ENCODE results near the gene KCNMA1. TPM values are rescaled to one million over a fixed set of nuclear protein-coding genes. Genes with fewer than 3 reads are reported as not detected.

Gene KCNMA1
- total RNA-seq, 3 donors from 2014 or later (not counting 1 experiment from before 2014, with no cell fraction given): 0.40 to 1.8 (median 0.63) TPM

DNA sequence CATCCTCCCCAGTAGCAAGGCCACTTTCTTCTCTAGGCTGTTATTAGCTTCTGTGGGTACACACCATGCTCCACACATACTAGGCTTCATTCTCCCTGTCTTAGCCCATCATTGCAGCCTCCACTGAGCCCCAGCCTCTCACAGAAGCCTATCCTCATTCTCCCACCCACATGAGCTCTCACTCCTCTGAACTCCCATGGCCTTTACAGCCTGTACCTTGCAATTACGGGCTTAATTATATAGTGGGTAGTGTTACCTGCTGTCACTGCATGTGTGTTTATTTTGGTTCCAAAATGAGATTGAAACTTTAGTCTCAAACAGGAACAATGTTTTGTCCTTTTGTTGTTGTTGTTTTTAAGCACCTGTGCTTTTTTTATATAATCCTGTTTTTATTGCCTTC lies 460.0 kb downstream of the KCNMA1 start:
- Histone ChIP-seq H3K4me1 (ENCODE audit: control insufficient read depth, insufficient read depth, low read length) (no peaks in the 10 kb centered on the region), H3K27ac (ENCODE audit: low read length) (no peak overlapping the region), H3K27me3 (ENCODE audit: control insufficient read depth, insufficient read depth, low read length) (peaks cover 3% of the 10 kb centered on the region), H3K4me3 (ENCODE audit: low read length) (no peak overlapping the region), H3K9me3 (ENCODE audit: control insufficient read depth, insufficient read depth, low read length) (no peaks in the 10 kb centered on the region), H3K36me3 (ENCODE audit: control insufficient read depth, insufficient read depth, low read length) (no peaks in the 10 kb centered on the region)
- Mint-ChIP-seq H3K27me3 (ENCODE audit: low read depth in 2 of 2) (peaks cover 11 to 13% of the 10 kb centered on the region in 2 donors), H3K4me3 (no peak overlapping the region), H3K36me3 (no peaks in the 10 kb centered on the region), H3K9me3 (no peaks in the 10 kb centered on the region), H3K4me1 (no peaks in the 10 kb centered on the region), H3K27ac (no peak overlapping the region)
- intact Hi-C loops (cut with micrococcal nuclease): no loop called here
- TF ChIP-seq, protein P1, sequence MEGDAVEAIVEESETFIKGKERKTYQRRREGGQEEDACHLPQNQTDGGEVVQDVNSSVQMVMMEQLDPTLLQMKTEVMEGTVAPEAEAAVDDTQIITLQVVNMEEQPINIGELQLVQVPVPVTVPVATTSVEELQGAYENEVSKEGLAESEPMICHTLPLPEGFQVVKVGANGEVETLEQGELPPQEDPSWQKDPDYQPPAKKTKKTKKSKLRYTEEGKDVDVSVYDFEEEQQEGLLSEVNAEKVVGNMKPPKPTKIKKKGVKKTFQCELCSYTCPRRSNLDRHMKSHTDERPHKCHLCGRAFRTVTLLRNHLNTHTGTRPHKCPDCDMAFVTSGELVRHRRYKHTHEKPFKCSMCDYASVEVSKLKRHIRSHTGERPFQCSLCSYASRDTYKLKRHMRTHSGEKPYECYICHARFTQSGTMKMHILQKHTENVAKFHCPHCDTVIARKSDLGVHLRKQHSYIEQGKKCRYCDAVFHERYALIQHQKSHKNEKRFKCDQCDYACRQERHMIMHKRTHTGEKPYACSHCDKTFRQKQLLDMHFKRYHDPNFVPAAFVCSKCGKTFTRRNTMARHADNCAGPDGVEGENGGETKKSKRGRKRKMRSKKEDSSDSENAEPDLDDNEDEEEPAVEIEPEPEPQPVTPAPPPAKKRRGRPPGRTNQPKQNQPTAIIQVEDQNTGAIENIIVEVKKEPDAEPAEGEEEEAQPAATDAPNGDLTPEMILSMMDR (IDR thresholded peaks at IDR 0.05): no peak
- ATAC-seq (no peak), DNase-seq (no peak)
- WGBS (ENCODE audit: insufficient coverage): no CpG with 5 or more reads among the region's 1 CpG

DNA sequence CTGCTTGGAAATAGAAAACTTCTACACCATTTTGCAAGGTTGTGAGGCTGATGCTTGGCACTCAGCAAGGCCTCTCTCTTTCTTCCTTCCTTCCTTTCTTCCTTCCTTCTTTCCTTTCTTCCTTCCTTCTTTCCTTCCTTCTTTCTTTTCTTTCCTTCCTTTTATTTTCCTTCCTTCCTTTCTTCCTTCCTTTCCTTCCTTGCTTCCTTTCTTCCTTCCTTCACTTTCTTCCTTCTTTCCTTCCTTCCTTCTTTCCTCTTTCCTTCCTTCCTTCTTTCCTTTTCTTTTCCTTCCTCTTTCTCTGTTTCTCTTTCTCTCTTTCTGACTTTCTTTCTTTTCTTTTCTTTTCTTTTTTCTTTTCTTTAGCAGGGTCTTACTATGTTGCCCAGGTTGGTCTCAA lies 460.4 kb downstream of the KCNMA1 start:
- no peak overlapping the region for H3K4me3 Mint-ChIP-seq
- no peaks in the 10 kb centered on the region for H3K4me1 ChIP-seq (ENCODE audit: control insufficient read depth, insufficient read depth, low read length)
- peaks cover 11 to 13% of the 10 kb centered on the region in 2 donors for H3K27me3 Mint-ChIP-seq (ENCODE audit: low read depth in 2 of 2)
- H3K27me3 ChIP-seq (ENCODE audit: control insufficient read depth, insufficient read depth, low read length): peaks cover 3% of the 10 kb centered on the region
- TF ChIP-seq, protein P1 (IDR thresholded peaks at IDR 0.05): no peak
- H3K27ac Mint-ChIP-seq: no peak overlapping the region
- H3K4me1 Mint-ChIP-seq: no peaks in the 10 kb centered on the region
- no peaks in the 10 kb centered on the region for H3K9me3 Mint-ChIP-seq
- DNase-seq (no peak), ATAC-seq (no peak)
- intact Hi-C loops (cut with micrococcal nuclease): no loop called here
- no peak overlapping the region for H3K4me3 ChIP-seq (ENCODE audit: low read length)
- H3K36me3 Mint-ChIP-seq: no peaks in the 10 kb centered on the region
- H3K36me3 ChIP-seq (ENCODE audit: control insufficient read depth, insufficient read depth, low read length): no peaks in the 10 kb centered on the region
- H3K9me3 ChIP-seq (ENCODE audit: control insufficient read depth, insufficient read depth, low read length): no peaks in the 10 kb centered on the region
- H3K27ac ChIP-seq (ENCODE audit: low read length): no peak overlapping the region

DNA sequence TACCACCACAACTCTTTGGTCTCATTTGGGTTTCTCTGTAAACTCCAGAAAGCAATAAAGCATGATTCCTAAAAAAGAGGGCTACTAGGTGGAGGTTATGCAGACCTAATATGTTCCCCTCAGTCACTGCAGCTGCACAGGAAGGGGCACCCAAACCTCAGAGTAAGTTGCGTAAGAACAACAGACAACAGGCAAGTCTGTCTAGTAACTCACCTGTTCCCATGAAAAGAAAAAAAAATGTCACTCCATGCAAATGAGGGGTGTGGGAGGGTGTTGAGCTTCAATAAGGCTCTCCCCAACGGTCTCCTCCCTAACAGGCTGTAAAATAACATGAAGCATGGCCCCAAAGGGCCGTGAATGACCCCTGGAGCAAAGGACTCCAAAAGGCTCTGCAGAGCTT lies 461.4 kb downstream of the KCNMA1 start:
- H3K36me3 ChIP-seq (ENCODE audit: control insufficient read depth, insufficient read depth, low read length): no peaks in the 10 kb centered on the region
- ATAC-seq (no peak), DNase-seq (no peak)
- H3K36me3 Mint-ChIP-seq: no peaks in the 10 kb centered on the region
- H3K4me1 ChIP-seq (ENCODE audit: control insufficient read depth, insufficient read depth, low read length): no peaks in the 10 kb centered on the region
- no peaks in the 10 kb centered on the region for H3K4me1 Mint-ChIP-seq
- H3K27me3 Mint-ChIP-seq (ENCODE audit: low read depth in 2 of 2): peaks cover 11 to 13% of the 10 kb centered on the region in 2 donors
- WGBS (ENCODE audit: insufficient coverage): 85% methylated on average over 2 of the region's 3 CpGs
- H3K9me3 Mint-ChIP-seq: no peaks in the 10 kb centered on the region
- H3K27ac Mint-ChIP-seq: no peak overlapping the region
- H3K27ac ChIP-seq (ENCODE audit: low read length): no peak overlapping the region
- H3K27me3 ChIP-seq (ENCODE audit: control insufficient read depth, insufficient read depth, low read length): peaks cover 3% of the 10 kb centered on the region
- no peak overlapping the region for H3K4me3 Mint-ChIP-seq
- H3K9me3 ChIP-seq (ENCODE audit: control insufficient read depth, insufficient read depth, low read length): no peaks in the 10 kb centered on the region
- intact Hi-C loops (cut with micrococcal nuclease): no loop called here
- no peak overlapping the region for H3K4me3 ChIP-seq (ENCODE audit: low read length)
- TF ChIP-seq, protein P1 (IDR thresholded peaks at IDR 0.05): no peak

DNA sequence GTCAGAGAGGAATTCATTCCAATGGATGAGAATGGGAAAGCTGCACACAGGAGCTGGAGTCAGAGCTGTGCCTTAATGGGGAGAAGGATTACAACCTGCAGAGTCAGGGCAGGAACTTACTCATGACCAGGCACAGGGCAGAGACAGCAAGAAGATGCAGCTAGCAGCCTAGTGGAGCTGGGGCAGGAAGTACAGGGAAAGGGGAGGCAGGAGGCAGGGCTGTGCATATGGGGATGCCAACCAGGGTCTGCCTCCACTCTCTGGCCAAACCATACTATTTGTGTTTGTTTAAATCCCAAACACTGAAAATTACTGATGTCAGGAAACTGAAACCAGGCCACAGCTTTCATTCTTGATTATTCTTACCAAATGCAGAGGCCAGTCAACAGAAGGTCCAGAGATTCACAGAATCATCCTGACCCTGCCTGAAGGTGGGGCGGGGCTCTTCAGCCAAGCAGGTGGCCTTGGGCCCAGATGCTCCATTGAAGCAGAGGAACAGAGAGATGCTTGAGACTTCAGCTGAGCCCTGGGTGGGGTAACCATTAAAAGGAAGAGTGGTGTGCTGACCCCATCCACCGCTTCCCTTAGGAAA lies 461.9 kb downstream of the KCNMA1 start:
- H3K27ac Mint-ChIP-seq: no peak overlapping the region
- no peak overlapping the region for H3K4me3 Mint-ChIP-seq
- 87% methylated on average over 2 of the region's 2 CpGs for WGBS (ENCODE audit: insufficient coverage)
- Histone ChIP-seq H3K4me3 (ENCODE audit: low read length) (no peak overlapping the region), H3K4me1 (ENCODE audit: control insufficient read depth, insufficient read depth, low read length) (no peaks in the 10 kb centered on the region), H3K27ac (ENCODE audit: low read length) (no peak overlapping the region), H3K36me3 (ENCODE audit: control insufficient read depth, insufficient read depth, low read length) (no peaks in the 10 kb centered on the region), H3K9me3 (ENCODE audit: control insufficient read depth, insufficient read depth, low read length) (no peaks in the 10 kb centered on the region), H3K27me3 (ENCODE audit: control insufficient read depth, insufficient read depth, low read length) (peaks cover 3% of the 10 kb centered on the region)
- no peak for DNase-seq
- intact Hi-C loops (cut with micrococcal nuclease): no loop called here
- H3K27me3 Mint-ChIP-seq (ENCODE audit: low read depth in 2 of 2): peaks cover 11 to 13% of the 10 kb centered on the region in 2 donors
- H3K9me3 Mint-ChIP-seq: no peaks in the 10 kb centered on the region
- TF ChIP-seq, protein P1 (IDR thresholded peaks at IDR 0.05): no peak
- no peak for ATAC-seq
- no peaks in the 10 kb centered on the region for H3K36me3 Mint-ChIP-seq
- no peaks in the 10 kb centered on the region for H3K4me1 Mint-ChIP-seq
